Cortex of kidney (tissue), 1 donor: ENCODE data around the gene HPS5.

Experiments
- DNase-seq: peaks from one replicate; lab custom pipeline; 2025; lab: John Stamatoyannopoulos, UW

The HPS5 gene

DNA sequence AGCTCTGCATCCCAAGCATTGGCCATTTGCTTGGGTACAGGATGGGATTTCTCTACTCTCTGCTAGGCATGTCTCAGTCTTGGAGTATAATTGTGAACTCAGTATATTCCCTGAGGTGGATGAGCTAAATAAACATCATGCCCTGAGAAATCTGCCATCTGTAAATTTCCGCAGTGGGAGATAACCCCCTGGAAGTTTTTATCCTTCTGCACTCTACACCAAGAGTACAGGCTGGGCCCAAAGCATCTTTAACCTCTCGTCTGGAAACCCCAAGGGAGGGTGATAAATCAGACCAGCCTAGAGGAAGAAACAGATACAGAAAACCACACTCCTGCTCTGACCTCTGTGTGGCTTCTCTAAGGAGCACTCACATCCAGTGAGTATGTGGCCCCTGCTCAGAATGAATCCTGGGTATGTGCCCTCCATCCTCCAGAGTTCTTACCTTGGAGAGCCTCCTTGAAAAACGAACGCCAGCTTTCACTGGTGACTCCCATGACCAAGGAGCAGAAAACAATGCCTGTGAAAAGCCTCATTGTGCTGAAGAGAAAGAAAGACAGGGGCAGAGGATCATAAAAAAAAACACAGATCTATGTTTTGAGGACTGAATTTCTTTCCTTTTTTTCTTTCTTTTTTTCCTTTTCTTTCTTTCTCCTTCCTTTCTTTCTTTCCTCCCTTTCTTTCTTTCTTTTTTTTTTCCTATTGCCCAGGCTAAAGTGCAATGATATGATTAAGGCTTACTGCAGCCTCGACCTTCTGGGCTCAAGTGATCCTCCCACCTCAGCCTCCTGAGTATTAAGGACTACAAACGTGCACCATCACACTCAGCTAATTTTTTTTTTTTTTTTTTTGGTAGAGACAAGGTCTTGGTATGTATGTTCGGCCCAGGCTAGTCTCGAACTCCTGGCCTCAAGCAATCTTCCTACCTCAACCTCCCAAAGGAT is 86.3 kb downstream of the HPS5 start:
- no peak for DNase-seq

DNA sequence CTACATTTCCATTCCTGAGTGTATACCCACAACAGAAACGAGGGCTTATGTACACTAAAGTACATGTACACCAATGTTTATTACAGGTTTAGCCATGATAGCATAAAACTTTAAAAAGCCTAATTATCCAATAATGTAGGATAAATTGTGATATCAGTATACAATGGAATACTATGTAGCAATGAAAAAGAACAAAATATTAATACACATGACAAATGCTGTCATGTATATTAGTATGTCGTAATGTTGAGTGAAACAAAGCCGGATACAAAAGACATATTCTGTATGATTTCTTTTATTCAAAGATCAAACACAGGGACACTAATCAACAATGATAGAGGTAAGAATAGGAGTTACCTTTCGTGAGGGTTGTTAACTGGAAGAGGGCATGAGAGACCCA is 88.0 kb downstream of the HPS5 start:
- no peak for DNase-seq

DNA sequence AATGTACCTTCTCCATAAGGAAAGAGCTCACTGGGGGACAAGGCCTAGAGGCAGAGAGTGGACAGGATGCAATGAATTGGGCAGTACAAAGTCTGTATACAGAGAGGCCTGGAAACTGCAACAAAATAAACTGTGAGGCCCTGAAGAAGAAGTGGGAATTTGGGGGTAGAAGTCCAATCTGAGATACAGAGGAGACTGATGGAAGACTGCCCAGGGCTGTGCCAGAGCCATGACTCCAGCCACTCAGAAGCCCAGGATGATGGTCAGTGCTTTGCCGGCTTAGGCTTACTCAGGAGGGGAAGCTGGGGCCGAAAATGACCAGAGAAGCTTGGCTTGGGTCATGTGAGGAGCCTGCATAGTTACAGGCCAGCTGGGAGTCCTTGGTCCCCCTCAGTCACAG is 91.1 kb downstream of the HPS5 start:
- DNase-seq = no peak

DNA sequence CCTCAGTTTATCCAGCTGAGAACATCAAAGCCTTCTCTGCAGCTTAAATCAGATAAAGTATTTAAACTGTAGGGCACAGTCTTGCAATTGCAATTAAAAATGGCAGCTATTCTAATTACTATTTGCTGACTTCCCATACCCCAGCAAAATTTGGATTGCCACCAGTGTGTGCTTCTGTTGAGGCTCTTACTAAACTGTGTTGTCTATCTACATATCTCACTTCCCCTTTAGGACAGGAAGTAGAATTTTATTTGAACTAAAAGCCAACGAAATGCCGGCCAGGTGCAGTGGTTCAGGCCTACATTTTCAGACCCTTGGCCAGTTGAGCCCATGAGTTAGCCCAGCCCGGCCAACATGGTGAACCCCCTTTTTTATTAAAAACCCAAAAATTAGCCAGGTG is 92.4 kb downstream of the HPS5 start:
- no peak for DNase-seq
